HG03432 (cell line): ENCODE results near the gene LRWD1.
A peak's percentile ranks its signal among the peaks of the same experiment; 100 is the strongest.
"Not testable (repeated sequence)": the region's sequence is repeated elsewhere in the genome, so short reads cannot be mapped to it uniquely, and the experiment has no call there.

Source experiments
- ATAC-seq: cut with Tn5 transposase; IDR thresholded peaks from one replicate; pipeline ENCODE4 v1.9.1; 2021; ENCODE audit warnings: mild to moderate bottlenecking, moderate library complexity; ENCODE audit not compliant: unreplicated experiment

The LRWD1 gene

DNA sequence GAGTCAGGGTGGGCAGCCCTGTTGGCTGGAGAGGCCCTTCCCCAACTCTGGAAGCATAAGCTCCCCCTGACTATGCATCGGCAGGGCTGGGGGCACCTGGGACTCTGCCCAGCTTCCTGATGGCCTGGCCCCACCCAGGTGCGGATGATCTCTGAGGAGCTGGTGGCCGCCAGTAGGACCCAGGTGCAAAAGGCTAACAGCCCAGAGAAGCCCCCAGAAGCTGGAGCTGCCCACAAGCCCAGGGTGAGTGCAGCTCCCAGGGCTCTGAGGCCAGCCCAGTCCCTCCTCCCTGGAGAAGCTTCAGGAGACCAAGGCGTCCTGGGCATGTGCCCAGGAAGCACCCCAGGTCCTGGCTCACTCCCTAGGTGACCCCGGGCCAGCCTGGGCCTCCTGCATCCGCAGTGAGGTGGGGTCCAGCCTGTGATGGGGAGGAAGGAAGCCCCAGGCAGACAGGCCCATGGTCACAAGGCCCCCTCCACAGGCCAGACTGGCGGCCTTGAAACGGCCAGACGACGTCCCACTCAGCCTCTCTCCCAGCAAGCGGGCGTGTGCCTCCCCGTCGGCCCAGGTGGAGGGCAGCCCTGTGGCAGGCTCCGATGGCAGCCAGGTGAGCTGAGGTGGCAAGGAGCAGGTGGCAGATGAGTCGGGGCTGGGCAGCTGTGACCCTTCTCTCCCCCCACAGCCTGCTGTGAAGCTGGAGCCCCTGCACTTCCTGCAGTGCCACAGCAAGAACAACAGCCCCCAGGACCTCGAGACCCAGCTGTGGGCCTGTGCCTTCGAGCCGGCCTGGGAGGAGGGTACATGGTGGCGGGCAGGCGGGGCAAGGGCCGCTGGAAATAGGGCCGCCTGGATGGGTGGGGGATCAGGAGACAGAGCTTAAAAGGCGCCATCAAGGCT is 3.0 kb downstream of the LRWD1 start:
- ATAC-seq: no peak

DNA sequence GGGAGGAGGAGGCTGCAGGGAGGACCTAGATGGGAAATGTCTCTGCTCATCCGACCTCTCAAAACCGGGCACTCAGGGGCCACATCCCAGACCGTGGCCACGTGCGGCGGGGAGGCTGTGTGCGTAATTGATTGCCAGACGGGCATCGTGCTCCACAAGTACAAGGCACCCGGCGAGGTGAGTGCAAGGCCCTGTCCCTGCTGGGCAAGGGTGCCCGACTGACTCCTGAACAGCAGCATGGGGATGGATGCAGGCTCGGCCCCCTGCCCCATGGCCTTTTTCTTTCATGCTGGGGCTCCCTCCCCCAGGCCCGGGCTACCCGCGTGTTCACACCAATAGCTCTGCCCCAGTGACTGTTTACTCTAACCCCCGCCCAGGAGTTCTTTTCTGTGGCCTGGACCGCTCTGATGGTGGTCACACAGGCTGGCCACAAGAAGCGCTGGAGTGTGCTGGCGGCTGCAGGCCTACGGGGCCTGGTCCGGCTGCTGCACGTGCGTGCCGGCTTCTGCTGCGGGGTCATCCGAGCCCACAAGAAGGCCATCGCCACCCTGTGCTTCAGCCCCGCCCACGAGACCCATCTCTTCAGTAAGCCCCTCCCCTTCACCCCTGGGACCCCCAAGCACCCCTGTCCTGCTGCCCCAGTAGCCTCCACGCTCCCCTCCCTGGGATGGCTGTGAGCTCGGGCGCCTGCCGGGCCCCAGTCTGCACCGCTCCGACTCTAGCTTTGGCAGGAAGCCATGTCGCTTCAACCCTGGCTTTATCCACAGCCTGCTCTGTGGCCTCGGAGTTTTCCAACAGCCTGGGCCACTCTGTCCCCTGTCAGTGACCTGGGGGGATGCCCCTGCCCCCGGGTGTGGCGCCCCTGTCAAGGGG is 3.9 kb downstream of the LRWD1 start:
- no peak for ATAC-seq

DNA sequence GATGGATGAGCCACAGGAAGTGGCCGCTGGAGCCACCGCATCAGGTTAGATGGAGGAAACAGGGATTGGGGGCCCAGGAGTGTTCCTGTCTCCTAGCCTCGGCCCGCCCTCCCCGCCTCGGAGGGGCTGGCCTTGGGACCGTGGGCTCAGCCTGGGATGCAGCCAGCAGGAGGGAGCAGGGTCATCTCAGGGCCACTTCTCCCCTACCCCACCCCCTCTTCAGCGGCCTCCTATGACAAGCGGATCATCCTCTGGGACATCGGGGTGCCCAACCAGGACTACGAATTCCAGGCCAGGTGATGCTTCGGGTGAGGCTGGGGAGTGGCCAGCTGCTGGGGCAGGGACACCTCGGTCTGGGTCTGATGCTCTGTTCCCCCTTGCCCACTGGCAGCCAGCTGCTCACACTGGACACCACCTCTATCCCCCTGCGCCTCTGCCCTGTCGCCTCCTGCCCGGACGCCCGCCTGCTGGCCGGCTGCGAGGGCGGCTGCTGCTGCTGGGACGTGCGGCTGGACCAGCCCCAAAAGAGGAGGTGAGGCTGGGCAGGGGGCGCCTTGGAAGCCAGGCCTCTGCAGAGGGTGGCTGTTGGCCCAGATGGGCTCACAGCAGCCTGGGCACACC is 4.7 kb downstream of the LRWD1 start:
- no peak for ATAC-seq

DNA sequence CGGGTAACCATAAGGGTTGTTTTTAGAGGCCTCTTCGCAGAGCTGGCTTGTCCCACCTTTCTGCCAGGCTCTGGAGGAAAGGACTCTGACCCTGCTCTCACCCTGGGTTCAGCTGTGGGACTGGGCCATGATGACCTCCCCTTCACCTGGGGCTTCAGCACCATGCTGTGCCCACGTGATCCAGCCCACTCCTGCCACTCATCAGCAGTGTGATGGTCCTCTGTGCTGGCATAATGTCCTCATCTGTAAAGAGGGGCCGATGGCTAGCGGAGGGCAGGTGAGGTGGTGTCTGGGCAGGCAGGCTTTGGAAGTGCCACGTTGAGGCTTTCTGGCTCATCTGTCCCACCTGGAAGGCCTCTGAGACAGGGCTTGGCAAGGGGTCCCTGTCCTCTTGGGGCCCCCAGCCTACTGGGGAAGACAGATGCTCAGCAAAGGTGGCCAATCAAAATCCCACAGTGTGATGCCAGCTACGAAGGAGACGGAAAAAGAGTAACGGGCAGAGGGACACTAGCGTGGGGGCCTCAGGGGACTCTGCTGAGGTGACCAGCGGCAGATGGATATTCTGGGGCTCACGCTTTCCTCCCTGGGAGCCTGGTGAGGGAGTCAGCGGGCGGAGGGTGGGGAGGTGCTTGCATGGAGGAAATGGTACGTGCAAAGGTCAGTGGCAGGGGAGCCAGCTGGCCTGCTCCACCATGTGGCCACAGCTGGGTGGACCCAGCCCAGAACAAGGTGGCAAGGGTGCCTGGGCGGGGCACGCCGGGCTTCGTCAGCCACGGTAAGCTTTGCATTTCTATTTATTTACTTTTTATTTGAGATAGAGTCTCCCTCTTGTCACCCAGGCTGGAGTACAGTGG is 5.4 kb downstream of the LRWD1 start:
- ATAC-seq: no peak

DNA sequence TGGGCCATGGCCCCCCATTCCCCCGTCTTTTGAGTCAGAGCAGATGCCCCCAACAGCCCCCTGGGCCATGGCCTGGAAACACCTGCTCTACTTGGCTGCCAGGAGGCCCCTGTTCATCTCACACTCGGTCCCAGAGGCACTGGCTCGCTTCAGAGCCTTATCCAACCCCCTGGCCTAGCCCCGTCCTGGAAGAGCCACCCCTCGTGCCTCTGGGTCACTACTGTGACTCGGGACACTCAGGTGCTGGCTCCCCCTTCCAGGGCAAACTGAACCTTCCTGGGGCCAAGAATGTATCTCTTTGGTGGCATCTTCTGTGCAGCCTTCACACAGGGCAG is 7.0 kb downstream of the LRWD1 start:
- no peak for ATAC-seq

DNA sequence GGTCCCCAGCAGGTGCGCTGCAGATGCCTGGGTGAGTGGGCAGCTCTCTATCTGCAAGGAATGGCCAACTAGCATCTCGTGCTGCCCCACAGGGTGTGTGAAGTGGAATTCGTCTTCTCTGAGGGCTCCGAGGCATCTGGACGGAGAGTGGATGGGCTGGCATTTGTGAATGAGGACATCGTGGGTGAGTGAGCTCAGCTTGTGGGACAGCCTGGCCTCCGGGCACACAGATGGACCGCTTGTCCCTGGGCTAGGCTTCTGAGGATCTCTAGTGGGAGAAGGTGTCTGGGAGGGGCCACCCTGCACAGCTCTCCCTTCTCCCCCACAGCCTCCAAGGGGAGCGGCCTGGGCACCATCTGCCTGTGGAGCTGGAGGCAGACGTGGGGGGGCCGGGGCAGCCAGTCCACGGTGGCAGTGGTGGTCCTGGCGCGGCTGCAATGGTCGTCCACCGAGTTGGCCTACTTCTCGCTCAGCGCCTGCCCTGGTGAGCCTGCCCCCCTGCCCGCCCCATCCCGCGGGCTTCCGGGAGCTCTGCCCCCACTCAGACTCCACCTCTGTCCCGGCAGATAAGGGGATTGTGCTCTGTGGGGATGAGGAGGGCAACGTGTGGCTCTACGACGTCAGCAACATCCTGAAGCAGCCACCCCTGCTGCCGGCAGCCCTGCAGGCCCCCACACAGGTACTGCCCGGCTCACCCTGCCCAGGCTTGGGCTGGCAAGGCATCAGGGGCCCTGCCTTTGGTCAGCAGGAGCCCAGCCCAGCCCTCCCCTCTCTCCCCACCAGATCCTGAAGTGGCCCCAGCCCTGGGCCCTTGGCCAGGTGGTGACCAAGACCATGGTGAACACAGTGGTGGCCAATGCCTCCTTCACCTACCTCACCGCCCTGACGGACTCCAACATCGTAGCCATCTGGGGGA is 7.6 kb downstream of the LRWD1 start:
- no peak for ATAC-seq

DNA sequence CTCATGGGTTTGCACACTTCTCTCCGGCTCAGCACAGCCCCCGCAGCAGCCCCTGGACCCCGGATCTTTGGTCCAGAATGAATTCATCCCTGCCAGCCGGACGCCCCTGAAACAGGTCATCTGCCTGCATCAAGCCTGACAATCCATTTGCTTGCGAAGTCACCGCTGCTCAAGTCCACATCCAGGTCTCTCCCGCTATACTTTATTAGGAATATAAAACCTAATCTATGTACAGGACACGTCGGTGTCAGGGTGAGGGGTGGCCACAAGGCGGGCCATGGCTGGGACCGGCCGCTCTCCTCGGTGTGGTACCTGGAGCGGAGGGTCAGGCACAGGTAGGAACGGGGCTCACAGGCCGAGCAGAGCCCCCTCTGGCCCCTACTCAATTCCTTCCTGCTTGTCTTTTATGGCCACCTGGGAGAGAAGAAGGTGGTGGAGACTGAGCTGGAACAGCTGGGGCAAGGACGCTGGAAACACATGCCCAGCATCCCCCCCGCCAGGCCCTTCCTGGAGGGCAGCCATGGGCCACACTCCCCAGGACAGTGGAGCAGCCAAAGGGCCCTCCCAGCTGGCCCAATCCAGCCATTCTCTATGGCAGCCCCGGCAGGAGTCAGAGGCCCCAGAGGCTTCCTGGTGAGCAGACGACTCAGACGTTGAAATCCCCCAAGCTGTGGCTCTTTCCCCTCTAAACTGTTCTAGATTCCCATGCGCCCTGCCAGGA is 8.6 kb downstream of the LRWD1 start:
- no peak for ATAC-seq

DNA sequence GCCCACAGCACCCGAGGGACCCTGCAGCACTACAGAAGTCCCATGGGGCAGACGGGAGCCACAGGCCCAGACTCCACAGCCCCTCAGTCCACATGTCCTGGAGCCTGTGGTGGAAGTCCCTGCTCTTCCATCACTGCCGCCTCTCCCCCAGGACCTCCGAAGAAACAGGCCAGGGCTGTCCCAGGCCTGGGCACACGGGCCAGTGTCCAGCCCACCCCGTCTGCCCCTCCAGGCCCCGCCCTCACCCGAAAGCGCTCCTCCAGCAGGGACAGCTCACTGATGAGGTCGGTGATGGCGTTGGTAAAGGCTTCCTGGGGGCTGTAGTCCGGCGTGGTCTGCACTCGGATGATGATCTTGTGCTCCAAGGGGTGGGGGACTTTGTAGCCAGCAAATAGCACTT is 9.3 kb downstream of the LRWD1 start:
- not testable (repeated sequence) for ATAC-seq

DNA sequence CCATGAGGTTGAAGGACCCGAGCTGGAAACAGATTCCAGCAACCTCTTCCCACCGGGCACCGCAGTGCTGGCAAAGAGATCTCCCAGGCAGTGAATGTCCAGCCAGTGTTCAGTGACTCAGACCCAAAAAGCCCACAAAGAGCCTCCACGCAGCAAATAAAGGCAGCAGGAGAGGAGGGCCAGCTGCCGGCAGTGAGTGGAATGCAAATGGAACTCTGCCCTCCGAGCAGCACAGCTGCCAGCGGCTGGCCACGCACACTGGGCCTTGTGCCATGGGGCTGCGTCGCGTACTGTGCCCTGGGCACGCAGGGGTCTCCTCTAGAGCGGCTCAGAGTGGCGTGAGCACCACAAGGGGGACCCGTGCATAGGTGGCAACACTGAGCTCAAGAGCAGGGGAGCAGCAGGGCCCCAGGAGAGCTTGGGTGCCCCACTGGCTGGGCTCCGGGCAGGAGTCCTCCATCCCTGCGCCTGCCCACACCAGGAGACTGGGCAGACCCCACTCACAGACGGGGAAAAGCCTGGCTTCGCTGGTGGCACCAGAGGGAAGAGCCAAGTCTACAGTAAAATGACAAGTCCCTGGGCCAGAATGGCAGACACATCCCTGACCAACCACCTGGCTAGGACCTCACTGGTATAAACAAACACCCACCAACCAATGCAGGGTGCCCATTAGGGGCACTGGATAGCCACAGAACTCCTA is 10.1 kb downstream of the LRWD1 start:
- ATAC-seq: not testable (repeated sequence)

DNA sequence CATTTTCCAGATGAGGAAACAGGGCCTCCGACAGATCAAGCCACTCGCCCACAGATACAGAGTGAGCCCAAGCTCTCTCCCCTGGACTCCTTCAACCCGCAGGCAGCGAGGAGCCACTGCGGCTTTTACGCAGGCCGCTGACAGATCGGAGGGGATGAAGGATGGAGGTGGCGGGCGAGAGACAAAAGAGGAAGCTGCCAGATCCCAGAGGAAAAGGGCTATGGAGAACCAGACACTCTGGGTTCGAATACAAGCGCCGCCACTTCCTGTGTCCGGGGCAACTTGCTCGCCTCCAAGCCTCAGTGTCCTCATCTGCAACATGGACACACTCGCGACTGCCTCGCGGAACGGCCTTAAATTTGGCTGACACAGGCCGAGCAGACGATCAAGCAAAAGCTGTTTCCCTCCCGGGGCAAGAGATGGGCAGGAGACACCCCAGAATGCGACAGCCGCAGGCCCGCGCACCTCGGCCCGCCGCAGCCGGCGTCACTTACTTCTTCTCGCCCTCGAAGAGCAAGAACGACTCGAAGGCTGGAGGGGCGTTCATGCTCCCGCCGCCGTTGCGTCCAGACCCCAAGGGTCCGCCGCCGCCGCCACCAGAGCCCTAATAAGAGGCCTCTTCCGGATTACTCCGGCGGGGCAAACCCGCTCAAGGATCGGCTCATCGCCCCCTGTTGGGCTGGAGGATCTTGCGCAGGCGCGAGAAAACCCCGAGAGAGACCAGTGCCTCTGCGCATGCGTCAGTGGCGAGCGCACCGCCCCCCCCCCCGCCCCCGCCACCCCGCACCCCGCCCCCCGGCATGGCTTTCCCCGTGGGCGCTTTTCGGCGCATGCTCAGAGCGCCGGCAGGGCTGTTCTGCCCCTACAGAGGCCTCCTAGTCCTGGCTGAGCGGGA is 13.8 kb downstream of the LRWD1 start, which contains the start of gene POLR2J:
Gene POLR2J (minus strand): TSS at position 609 of the 895 bp plus-strand sequence. CDS start 62 bp downstream, at position 547.
- ATAC-seq: peak; percentile 88

DNA sequence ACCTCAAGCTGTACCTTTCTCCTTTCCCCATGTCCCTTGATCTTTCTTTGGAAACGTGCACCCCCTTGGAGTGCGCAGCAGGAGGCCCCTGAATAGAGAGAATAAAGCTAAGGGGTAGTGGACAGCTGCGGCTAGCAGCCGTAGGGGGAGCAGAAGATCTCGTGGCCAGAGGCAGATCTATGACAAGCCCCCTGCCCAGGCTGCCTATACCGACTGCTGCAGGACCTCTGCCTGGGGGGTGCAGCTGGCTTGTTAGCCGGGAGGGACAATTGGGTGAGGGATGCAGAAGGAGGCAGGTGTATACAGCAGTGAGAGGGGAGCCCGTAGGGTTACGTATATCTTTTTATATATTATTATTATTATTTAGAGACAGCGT is 14.4 kb downstream of the LRWD1 start:
- peak; percentile 39 for ATAC-seq

DNA sequence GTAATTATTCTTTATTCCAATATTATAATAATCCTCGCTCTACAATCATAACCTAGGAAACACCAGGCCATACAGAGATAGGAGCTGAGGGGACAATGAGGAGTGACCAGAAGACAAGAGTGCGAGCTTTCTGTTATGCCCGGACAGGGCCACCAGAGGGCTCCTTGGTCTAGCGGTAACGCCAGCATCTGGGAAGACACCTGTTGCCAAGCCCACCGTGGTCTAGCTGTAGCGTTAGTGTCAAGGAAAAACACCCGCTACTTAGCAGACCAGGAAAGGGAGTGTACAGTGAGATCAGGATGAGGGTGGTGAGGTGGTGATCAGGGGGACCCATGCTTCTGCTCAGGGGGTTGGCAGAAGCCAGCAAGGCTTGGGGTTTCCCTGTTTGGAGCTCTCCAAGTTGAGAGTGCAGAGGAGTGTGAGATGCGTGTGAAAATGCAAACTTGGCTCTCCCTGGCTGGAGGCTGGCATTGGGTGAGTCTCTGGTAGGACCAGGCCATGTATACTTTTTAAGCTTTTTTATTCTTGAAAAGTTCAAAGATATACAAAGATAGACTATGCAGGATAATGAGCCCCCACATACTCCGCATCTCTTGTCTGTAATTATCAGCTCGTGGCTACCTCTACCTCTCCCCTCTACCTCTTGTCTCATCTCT is 15.3 kb downstream of the LRWD1 start:
- not testable (repeated sequence) for ATAC-seq

DNA sequence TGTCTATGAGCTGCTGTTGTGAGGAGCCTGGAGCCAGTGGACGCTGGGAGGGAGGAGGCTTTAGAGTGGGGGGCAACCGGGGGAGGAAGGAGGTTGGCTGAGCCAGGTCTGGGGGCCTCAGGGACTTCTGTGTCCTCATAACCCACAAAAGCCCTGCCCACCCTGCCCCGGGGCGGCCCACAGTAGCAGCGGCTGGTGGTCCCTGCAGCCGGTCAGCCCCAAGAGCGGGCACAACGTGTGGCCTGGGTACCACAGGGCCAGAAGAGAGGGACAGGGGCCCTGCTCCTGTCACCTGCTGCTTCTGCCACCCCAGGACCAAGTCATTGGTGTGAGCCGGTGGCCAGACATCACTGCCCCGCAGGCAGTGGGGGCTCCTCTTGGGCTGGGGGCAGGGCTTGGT is 17.2 kb downstream of the LRWD1 start:
- not testable (repeated sequence) for ATAC-seq

DNA sequence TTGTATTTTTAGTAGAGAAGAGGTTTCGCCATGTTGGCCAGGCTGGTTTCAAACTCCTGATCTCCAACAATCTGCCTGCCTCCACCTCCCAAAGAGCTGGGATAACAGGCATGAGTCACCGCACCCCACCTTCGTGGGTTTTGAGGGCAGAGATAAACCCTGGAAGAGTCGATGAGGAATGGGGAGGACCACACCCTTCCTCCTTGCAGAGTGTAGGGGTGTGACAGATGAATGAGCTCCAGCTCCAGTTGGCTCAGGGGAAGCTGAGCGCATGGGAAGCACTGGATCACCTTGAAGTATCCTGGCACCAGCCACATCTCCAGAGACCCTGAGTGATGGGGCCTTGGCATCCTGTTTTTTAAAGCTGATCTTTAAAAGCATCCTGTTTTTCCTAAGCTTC is 19.5 kb downstream of the LRWD1 start:
- not testable (repeated sequence) for ATAC-seq

DNA sequence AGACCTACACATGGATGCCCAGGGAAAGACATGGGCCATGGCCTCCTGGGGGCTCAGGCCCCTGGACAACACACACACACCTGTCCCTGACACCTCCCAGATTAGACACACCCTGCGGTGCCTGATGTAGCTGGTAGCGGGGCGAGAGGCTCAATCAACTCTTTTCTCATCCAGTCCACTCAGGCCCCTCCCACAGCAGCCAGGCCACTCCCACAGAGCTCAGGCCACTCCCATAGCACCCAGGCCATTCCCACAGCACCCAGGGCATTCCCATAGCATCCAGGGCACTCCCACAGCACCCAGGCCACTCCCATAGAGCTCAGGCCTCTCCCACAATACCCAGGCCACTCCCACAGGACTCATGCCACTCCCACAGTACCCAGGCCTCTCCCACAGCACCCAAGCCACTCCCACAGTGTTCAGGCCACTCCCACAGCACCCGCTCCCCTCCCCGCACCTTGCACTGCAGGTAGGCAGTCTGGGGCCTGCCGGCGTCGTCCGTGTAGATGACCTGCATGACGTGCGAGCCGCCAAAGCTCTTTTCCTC is 25.8 kb downstream of the LRWD1 start:
- peak; percentile 40 for ATAC-seq

DNA sequence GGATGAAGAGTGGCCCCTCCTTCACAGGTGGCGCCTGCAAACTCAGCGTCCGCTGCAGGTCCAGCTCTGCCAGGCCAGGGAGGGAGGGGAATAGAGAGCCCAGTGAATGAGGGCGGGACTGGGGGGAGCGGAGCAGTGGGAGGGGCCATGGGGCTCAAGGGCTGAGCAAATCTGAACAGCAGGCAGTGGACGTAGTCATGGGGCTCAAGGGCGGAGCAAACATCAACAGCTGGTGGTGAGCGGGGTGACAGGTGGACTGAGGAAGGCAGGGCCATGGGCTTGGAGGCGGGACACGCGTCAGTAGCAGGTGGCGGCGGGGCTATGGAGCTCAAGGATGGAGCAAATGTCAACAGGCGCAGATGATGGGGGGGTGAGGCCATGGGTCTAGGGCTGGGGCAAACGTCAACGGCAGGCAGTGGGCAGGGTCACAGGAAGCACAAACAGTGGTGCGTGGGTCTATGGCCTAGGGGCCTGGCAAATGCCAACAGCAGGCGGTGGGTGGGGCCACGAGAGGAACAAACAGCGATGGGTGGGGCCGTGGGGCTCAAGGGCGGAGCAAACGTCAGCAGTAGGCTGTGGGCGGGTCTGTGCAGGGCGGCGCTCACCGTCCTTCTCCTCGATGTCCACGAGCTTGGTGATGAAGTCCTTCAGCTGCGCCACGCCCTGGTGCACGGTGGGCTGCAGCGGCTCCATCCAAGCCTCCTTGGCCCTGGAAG is 28.6 kb downstream of the LRWD1 start:
- ATAC-seq: peak; percentile 44
